ENCODE data around the gene JCHAIN. TPM values are rescaled to one million over a fixed set of nuclear protein-coding genes. Genes with fewer than 3 reads are reported as not detected.

Gene JCHAIN
- total RNA-seq, result not detected in 2 replicates

GRCh38 chr4:70666369-70666768 lies at the start of gene JCHAIN:
Gene JCHAIN (minus strand): TSS chr4:70666508. CDS start chr4:70666490, 18 bp downstream.

GRCh38 chr4:70687821-70688794 lies 21.8 kb upstream of the JCHAIN start, which contains the start of gene UTP3:
Gene UTP3 (plus strand): TSS chr4:70688532. CDS start chr4:70688678, 146 bp downstream.

GRCh38 chr4:70628444-70628843 lies 37.9 kb downstream of the JCHAIN start, which contains the start of gene ENAM:
Gene ENAM (plus strand): TSS chr4:70628744. CDS start chr4:70629501, 757 bp downstream.

Other genes with a start within 250 kb of the JCHAIN start
- gene MUC7, start 194.3 kb downstream of the JCHAIN start, total RNA-seq, result not detected in 2 replicates
- 0.85 and 1.9 TPM in 2 replicates for gene AMTN, start 147.9 kb downstream of the JCHAIN start, total RNA-seq
- gene AMBN, start 74.3 kb downstream of the JCHAIN start, total RNA-seq, result not detected in 2 replicates
- gene ENAM, start 37.8 kb downstream of the JCHAIN start, total RNA-seq, result 0.48 TPM in 1 of 2 replicates, not detected in the other
- 10.7 and 12.8 TPM in 2 replicates for gene UTP3, start 22.0 kb upstream of the JCHAIN start, total RNA-seq
- gene RUFY3, start 55.5 kb upstream of the JCHAIN start, total RNA-seq, result 36.6 and 43.7 TPM in 2 replicates
- gene GRSF1, start 173.4 kb upstream of the JCHAIN start, total RNA-seq, result 87.6 and 94.7 TPM in 2 replicates
- 11.6 and 12.1 TPM in 2 replicates for gene MOB1B, start 235.9 kb upstream of the JCHAIN start, total RNA-seq

Data from tracheal epithelial cell (primary cell).